HEK293 (cell line): ENCODE measurements around the gene NFIC.

ENCODE experiments used
- GFI1B ChIP-seq: fragments of 450-650 bp; formaldehyde crosslinking; IDR thresholded peaks from 2 replicates; pipeline ENCODE4 v1.5.1; 2016; ENCODE audit warnings: missing biosample characterization, missing genetic modification characterization
- MEIS1 ChIP-seq: sonication (generic); formaldehyde crosslinking; IDR thresholded peaks from 2 replicates; pipeline ENCODE4 v1.8.1; 2022; ENCODE audit warnings: missing genetic modification reagents, mild to moderate bottlenecking, borderline replicate concordance
- OSR2 ChIP-seq: fragments of 450-650 bp; formaldehyde crosslinking; IDR thresholded peaks from 2 replicates; pipeline ENCODE4 v1.5.1; 2016; ENCODE audit warnings: missing biosample characterization, missing genetic modification characterization
- PRDM1 ChIP-seq: fragments of 450-650 bp; formaldehyde crosslinking; IDR thresholded peaks from 2 replicates; pipeline ENCODE4; 2016; ENCODE audit warnings: missing biosample characterization, missing genetic modification characterization
- REPIN1 ChIP-seq: fragments of 450-650 bp; formaldehyde crosslinking; IDR thresholded peaks from 2 replicates; pipeline ENCODE4 v1.5.1; 2017; ENCODE audit warnings: missing biosample characterization, missing genetic modification characterization, low read depth
- SETDB1 ChIP-seq: IDR thresholded peaks from one replicate; pipeline ENCODE4 v1.6.1; 2017; ENCODE audit warnings: mild to moderate bottlenecking, low read length, moderate library complexity, mixed read lengths; ENCODE audit not compliant: insufficient read length
- TSHZ1 ChIP-seq: fragments of 450-650 bp; formaldehyde crosslinking; IDR thresholded peaks from 2 replicates; pipeline ENCODE4 v1.5.1; 2016; ENCODE audit warnings: missing biosample characterization, missing genetic modification characterization, borderline replicate concordance
- ZBTB10 ChIP-seq: fragments of 450-650 bp; formaldehyde crosslinking; IDR thresholded peaks from 2 replicates; pipeline ENCODE4 v1.5.1; 2016; ENCODE audit warnings: missing biosample characterization, missing genetic modification characterization
- ZBTB8A ChIP-seq: fragments of 450-650 bp; formaldehyde crosslinking; IDR thresholded peaks from 2 replicates; pipeline ENCODE4 v1.5.1; 2016; ENCODE audit warnings: missing biosample characterization, missing genetic modification characterization
- ZEB2 ChIP-seq: fragments of 450-650 bp; formaldehyde crosslinking; IDR thresholded peaks from 2 replicates; pipeline ENCODE4 v1.5.1; 2016; ENCODE audit warnings: missing biosample characterization, missing genetic modification characterization
- ZFP41 ChIP-seq: fragments of 450-650 bp; formaldehyde crosslinking; IDR thresholded peaks from 2 replicates; pipeline ENCODE4 v1.5.1; 2016; ENCODE audit warnings: missing biosample characterization, missing genetic modification characterization, borderline replicate concordance
- ZFP69B ChIP-seq: fragments of 450-650 bp; formaldehyde crosslinking; IDR thresholded peaks from 2 replicates; pipeline ENCODE4 v1.5.1; 2016; ENCODE audit warnings: missing biosample characterization, missing genetic modification characterization
- ZIC2 ChIP-seq: fragments of 450-650 bp; formaldehyde crosslinking; IDR thresholded peaks from 2 replicates; pipeline ENCODE4 v1.5.1; 2016; ENCODE audit warnings: missing biosample characterization, missing genetic modification characterization
- ZNF169 ChIP-seq: fragments of 450-650 bp; formaldehyde crosslinking; IDR thresholded peaks from 2 replicates; pipeline ENCODE4 v1.5.1; 2016; ENCODE audit warnings: missing biosample characterization, missing genetic modification characterization
- ZNF214 ChIP-seq: fragments of 450-650 bp; formaldehyde crosslinking; IDR thresholded peaks from 2 replicates; pipeline ENCODE4 v1.5.1; 2017; ENCODE audit warnings: missing biosample characterization, mild to moderate bottlenecking, missing genetic modification characterization, borderline replicate concordance
- ZNF221 ChIP-seq: fragments of 450-650 bp; formaldehyde crosslinking; IDR thresholded peaks from 2 replicates; pipeline ENCODE4 v1.5.1; 2017; ENCODE audit warnings: missing biosample characterization, missing genetic modification characterization, borderline replicate concordance
- ZNF23 ChIP-seq: fragments of 450-650 bp; formaldehyde crosslinking; IDR thresholded peaks from 2 replicates; pipeline ENCODE4 v1.5.1; 2016; ENCODE audit warnings: missing biosample characterization, missing genetic modification characterization, borderline replicate concordance
- ZNF335 ChIP-seq: fragments of 450-650 bp; formaldehyde crosslinking; conservative IDR thresholded peaks from 2 replicates; pipeline ENCODE4 v1.5.1; 2016; ENCODE audit warnings: missing biosample characterization, missing genetic modification characterization
- ZNF341 ChIP-seq: fragments of 450-650 bp; formaldehyde crosslinking; IDR thresholded peaks from 2 replicates; pipeline ENCODE4; 2016; ENCODE audit warnings: low read depth, missing biosample characterization, missing genetic modification characterization
- ZNF433 ChIP-seq: fragments of 450-650 bp; formaldehyde crosslinking; IDR thresholded peaks from 2 replicates; pipeline ENCODE4 v1.5.1; 2016; ENCODE audit warnings: missing biosample characterization, missing genetic modification characterization, low read depth
- ZNF555 ChIP-seq: fragments of 450-650 bp; formaldehyde crosslinking; conservative IDR thresholded peaks from 2 replicates; pipeline ENCODE4 v1.5.1; 2017; ENCODE audit warnings: missing biosample characterization, mild to moderate bottlenecking, missing genetic modification characterization, inconsistent platforms
- ZNF596 ChIP-seq: fragments of 450-650 bp; IDR thresholded peaks from 2 replicates; pipeline ENCODE4 v1.5.0; 2018; ENCODE audit warnings: missing biosample characterization, mild to moderate bottlenecking, missing genetic modification characterization, moderate library complexity
- ZNF600 ChIP-seq: fragments of 450-650 bp; formaldehyde crosslinking; IDR thresholded peaks from 2 replicates; pipeline ENCODE4 v1.5.1; 2016; ENCODE audit warnings: missing biosample characterization, missing genetic modification characterization
- ZNF624 ChIP-seq: fragments of 450-650 bp; formaldehyde crosslinking; IDR thresholded peaks from 2 replicates; pipeline ENCODE4 v1.5.1; 2017; ENCODE audit warnings: missing biosample characterization, missing genetic modification characterization
- ZNF629 ChIP-seq: fragments of 450-650 bp; formaldehyde crosslinking; IDR thresholded peaks from 2 replicates; pipeline ENCODE4 v1.5.1; 2017; ENCODE audit warnings: missing biosample characterization, missing genetic modification characterization
- ZNF660 ChIP-seq: fragments of 450-650 bp; IDR thresholded peaks from 2 replicates; pipeline ENCODE4 v1.5.1; 2018; ENCODE audit warnings: missing biosample characterization, mild to moderate bottlenecking, missing genetic modification characterization
- ZNF692 ChIP-seq: fragments of 450-650 bp; formaldehyde crosslinking; IDR thresholded peaks from 2 replicates; pipeline ENCODE4 v1.5.1; 2016; ENCODE audit warnings: missing biosample characterization, missing genetic modification characterization
- ZNF747 ChIP-seq: fragments of 450-650 bp; formaldehyde crosslinking; IDR thresholded peaks from 2 replicates; pipeline ENCODE4 v1.5.1; 2016; ENCODE audit warnings: missing biosample characterization, missing genetic modification characterization
- ZSCAN23 ChIP-seq: fragments of 450-650 bp; formaldehyde crosslinking; IDR thresholded peaks from 2 replicates; pipeline ENCODE4 v1.5.1; 2016; ENCODE audit warnings: missing biosample characterization, missing genetic modification characterization
- ZXDB ChIP-seq: fragments of 450-650 bp; formaldehyde crosslinking; IDR thresholded peaks from 2 replicates; pipeline ENCODE4 v1.5.1; 2016; ENCODE audit warnings: missing biosample characterization, missing genetic modification characterization
- TF ChIP-seq, protein P1 (sequence below): fragments of 450-650 bp; formaldehyde crosslinking; IDR thresholded peaks from 2 replicates; pipeline ENCODE4 v1.5.1; 2016; ENCODE audit warnings: missing biosample characterization, missing genetic modification characterization

NFIC gene

DNA sequence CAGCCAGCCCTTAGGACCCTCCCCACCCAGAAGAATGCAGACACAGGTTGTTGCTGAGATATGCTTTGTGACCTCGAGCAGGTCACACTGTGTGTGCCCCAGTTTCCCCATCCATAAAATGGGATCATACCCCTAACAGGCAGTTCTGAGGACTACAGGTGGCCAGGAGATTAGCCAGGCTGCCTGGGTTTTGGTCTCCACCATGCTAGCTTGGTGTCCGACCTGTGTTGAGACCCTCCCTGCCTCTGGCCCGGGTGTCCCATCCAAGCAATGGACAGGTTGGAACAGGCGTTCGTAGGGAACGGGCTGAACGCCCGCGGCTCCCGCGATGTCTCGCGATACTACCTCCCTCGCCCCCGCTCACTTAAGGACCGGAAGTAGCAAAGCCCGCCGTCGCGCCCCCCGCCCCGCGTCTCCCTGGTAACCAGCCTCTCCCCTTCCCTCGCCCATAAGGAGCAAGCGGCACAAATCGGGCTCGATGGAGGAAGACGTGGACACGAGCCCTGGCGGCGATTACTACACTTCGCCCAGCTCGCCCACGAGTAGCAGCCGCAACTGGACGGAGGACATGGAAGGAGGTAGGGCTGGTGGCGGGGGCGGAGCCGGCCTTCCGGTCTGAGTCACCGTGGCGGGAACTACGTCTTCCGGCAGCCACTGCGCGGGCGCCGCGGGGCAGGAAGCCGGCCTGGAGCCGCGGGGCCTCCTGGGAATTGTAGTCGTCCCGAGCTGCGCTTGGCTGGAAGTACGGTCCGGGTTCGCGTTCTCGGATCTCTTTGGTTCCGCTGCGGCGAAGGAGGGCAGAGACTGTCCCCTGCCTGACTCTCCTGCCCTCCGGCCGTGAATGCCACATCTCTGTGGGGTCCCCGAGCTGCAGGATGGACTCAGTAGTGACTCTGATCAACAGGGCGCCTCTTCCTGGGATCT is 68.5 kb downstream of the NFIC start (continued):
- TF ChIP-seq REPIN1 (tag by site-specific recombination): no peak
- peak; percentile 78 for TF ChIP-seq ZNF629 (tag by site-specific recombination)
- peak; percentile 34; the same call in 1 of the 2 replicates for TF ChIP-seq OSR2
- peak; percentile 96 for TF ChIP-seq ZXDB
- TF ChIP-seq, protein P1, sequence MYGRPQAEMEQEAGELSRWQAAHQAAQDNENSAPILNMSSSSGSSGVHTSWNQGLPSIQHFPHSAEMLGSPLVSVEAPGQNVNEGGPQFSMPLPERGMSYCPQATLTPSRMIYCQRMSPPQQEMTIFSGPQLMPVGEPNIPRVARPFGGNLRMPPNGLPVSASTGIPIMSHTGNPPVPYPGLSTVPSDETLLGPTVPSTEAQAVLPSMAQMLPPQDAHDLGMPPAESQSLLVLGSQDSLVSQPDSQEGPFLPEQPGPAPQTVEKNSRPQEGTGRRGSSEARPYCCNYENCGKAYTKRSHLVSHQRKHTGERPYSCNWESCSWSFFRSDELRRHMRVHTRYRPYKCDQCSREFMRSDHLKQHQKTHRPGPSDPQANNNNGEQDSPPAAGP (tag by site-specific recombination): peak; percentile 83
- no peak for TF ChIP-seq MEIS1
- TF ChIP-seq PRDM1 (tag by site-specific recombination): no peak
- TF ChIP-seq ZNF433 (tag by site-specific recombination): no peak
- no peak; the same call in 1 of the 2 replicates for TF ChIP-seq ZNF660 (tag by site-specific recombination)
- TF ChIP-seq ZNF221: no peak
- TF ChIP-seq GFI1B: no peak
- TF ChIP-seq ZNF747 (tag by site-specific recombination): no peak
- peak; percentile 96 for TF ChIP-seq ZNF335 (tag by site-specific recombination)
- TF ChIP-seq ZNF600: peak; percentile 91
- no peak for TF ChIP-seq ZNF555
- TF ChIP-seq ZNF341 (tag by site-specific recombination): peak; percentile 98
- TF ChIP-seq ZNF692 (tag by site-specific recombination): peak; percentile 53
- no peak; the same call in 1 of the 2 replicates for TF ChIP-seq ZEB2
- TF ChIP-seq ZBTB8A (tag by site-specific recombination): peak; percentile 94
- peak; percentile 29; the same call in 1 of the 2 replicates for TF ChIP-seq ZIC2 (tag by site-specific recombination)
- TF ChIP-seq SETDB1: no peak
- no peak; the same call in 1 of the 2 replicates for TF ChIP-seq ZFP69B (tag by site-specific recombination)
- no peak for TF ChIP-seq ZFP41 (tag by site-specific recombination)
- TF ChIP-seq ZBTB10 (tag by site-specific recombination): 0 out of 2 replicates have a peak, but pooled peaks have one; percentile 17
- no peak for TF ChIP-seq ZNF624 (tag by site-specific recombination)
- TF ChIP-seq ZNF214 (tag by site-specific recombination): no peak
- TF ChIP-seq ZNF596: no peak
- no peak for TF ChIP-seq ZSCAN23 (tag by site-specific recombination)
- no peak for TF ChIP-seq TSHZ1 (tag by site-specific recombination)
- no peak for TF ChIP-seq ZNF169 (tag by site-specific recombination)
- TF ChIP-seq ZNF23: no peak
